HepG2 (cell line): ENCODE measurements around the gene SPATA33. TPM values are rescaled to one million over a fixed set of nuclear protein-coding genes. Genes with fewer than 3 reads are reported as not detected.

Source experiments
- CREB3 ChIP-seq: sonication (generic); formaldehyde crosslinking; IDR thresholded peaks from 2 replicates; pipeline ENCODE4 v1.5.0; 2020; ENCODE audit warnings: missing genetic modification reagents
- EHMT2 ChIP-seq: fragments of 200-600 bp; sonication (generic); IDR thresholded peaks from 2 replicates; pipeline ENCODE4 v1.7.0; 2017; ENCODE audit warnings: antibody characterized with exemption, low read depth, low read length, borderline replicate concordance
- FOXP1 ChIP-seq, 2 experiments: fragments of 450-650 bp in 1 of 2; IDR thresholded peaks; 2 replicates each; pipeline ENCODE4 v1.6.1; 2017 to 2018; ENCODE audit warnings: antibody characterized with exemption in 1 of 2
- GZF1 ChIP-seq: sonication (generic); formaldehyde crosslinking; IDR thresholded peaks from 2 replicates; pipeline ENCODE4 v1.5.1; 2020; ENCODE audit warnings: mild to moderate bottlenecking, missing genetic modification reagents
- IKZF5 ChIP-seq: IDR thresholded peaks from 2 replicates; pipeline ENCODE4 v1.6.1; 2018; ENCODE audit warnings: missing genetic modification reagents, mild to moderate bottlenecking, missing compliant biosample characterization
- JUN ChIP-seq: sonication (generic); formaldehyde crosslinking; IDR thresholded peaks from 2 replicates; pipeline ENCODE4 v1.4.0; 2020; ENCODE audit warnings: mild to moderate bottlenecking, missing genetic modification reagents
- NFYC ChIP-seq: IDR thresholded peaks from 2 replicates; pipeline ENCODE4 v1.6.1; 2016; ENCODE audit warnings: missing genetic modification reagents, missing compliant biosample characterization
- NR2F2 ChIP-seq: IDR thresholded peaks from 2 replicates; pipeline ENCODE4 v1.6.1; 2012; ENCODE audit warnings: low read depth, inconsistent platforms, borderline replicate concordance
- RFX5 ChIP-seq: IDR thresholded peaks from 2 replicates; pipeline ENCODE4 v1.6.1; 2011; ENCODE audit warnings: low read depth, low read length, improper control_type of control experiment
- RNF2 ChIP-seq: fragments of 450-650 bp; conservative IDR thresholded peaks from 2 replicates; pipeline ENCODE4 v1.6.1; 2016; ENCODE audit warnings: low read depth
- SMAD9 ChIP-seq: sonication (generic); formaldehyde crosslinking; IDR thresholded peaks from 2 replicates; pipeline ENCODE4 v1.5.1; 2020; ENCODE audit warnings: mild to moderate bottlenecking, missing genetic modification reagents
- SP4 ChIP-seq: sonication (generic); formaldehyde crosslinking; IDR thresholded peaks from 2 replicates; pipeline ENCODE4 v1.8.1; 2023; ENCODE audit warnings: mild to moderate bottlenecking, missing genetic modification reagents
- SRSF4 ChIP-seq: fragments of 200-400 bp; formaldehyde crosslinking; IDR thresholded peaks from one replicate; pipeline ENCODE4 v1.6.1; 2018; ENCODE audit warnings: mild to moderate bottlenecking, low read depth, low read length, moderate library complexity; ENCODE audit not compliant: poor library complexity, severe bottlenecking
- TRIM22 ChIP-seq: fragments of 450-650 bp; IDR thresholded peaks from 2 replicates; pipeline ENCODE4 v1.6.1; 2017
- ZNF484 ChIP-seq: sonication (generic); formaldehyde crosslinking; IDR thresholded peaks from 2 replicates; pipeline ENCODE4 v1.5.1; 2020; ENCODE audit warnings: mild to moderate bottlenecking, low read depth, missing genetic modification reagents, borderline replicate concordance
- ZNF850 ChIP-seq: sonication (generic); formaldehyde crosslinking; conservative IDR thresholded peaks from 2 replicates; pipeline ENCODE4 v1.9.0; 2021; ENCODE audit warnings: mild to moderate bottlenecking, missing genetic modification reagents
- polyA plus RNA-seq, 8 experiments: library from polyadenylated mRNA; depleted of rRNA in 3 of 8; stranded (reverse) in 7 of 8; unstranded in 1 of 8; fragments of >200 nt; fragmentation: Illumina TruSeq in 4 of 8; extraction: Trizol in 4 of 8; gene quantifications; 2 replicates each; pipeline versions ENCODE4 v1.2.1 to v1.2.3, GENCODE V29; 2011 to 2016; ENCODE audit warnings: low read depth in 4 of 8, missing spikeins in 1 of 8, mixed read lengths in 1 of 8; ENCODE audit not compliant: insufficient read depth in 1 of 8
- total RNA-seq, 5 experiments: library from RNA; depleted of rRNA; stranded (reverse); fragments of >200 nt; fragmentation: Illumina TruSeq; extraction: Trizol; gene quantifications; 2 replicates each; pipeline ENCODE4 v1.2.3, GENCODE V29; 2016; ENCODE audit warnings: low read depth in 1 of 5
- TF ChIP-seq, protein P1 (sequence below): IDR thresholded peaks from 2 replicates; pipeline ENCODE4 v1.6.1; 2016; ENCODE audit warnings: low read depth, missing genetic modification reagents, missing compliant biosample characterization
- TF ChIP-seq, protein P2 (sequence below): sonication (generic); formaldehyde crosslinking; IDR thresholded peaks from 2 replicates; pipeline ENCODE4 v1.5.1; 2020; ENCODE audit warnings: mild to moderate bottlenecking, missing genetic modification reagents, moderate library complexity

Gene SPATA33
- total and polyA plus RNA-seq, 2 of the 13 experiments (the other 11 are each of a cell fraction or from before 2014, with no cell fraction given) = 5.7 to 11.0 TPM

GRCh38 chr16:89701425-89702406, 44.1 kb downstream of the SPATA33 start, which contains the start of gene SPATA2L (continued):
- TF ChIP-seq ZNF850 (CRISPR knock-in tag) (0 out of 2 replicates have a peak, but pooled peaks have one; percentile 86), SRSF4 (no peak), NR2F2 (no peak; the same call in 1 of the 2 replicates), TRIM22 (no peak), GZF1 (CRISPR knock-in tag) (no peak), JUN (CRISPR knock-in tag) (no peak), IKZF5 (0 out of 2 replicates have a peak, but pooled peaks have one; percentile 7), ZNF484 (CRISPR knock-in tag) (no peak), RNF2 (peak; percentile 93), RFX5 (no peak; the same call in 1 of the 2 replicates), EHMT2 (no peak), SMAD9 (CRISPR knock-in tag) (no peak), CREB3 (peak; percentile 89; the same call in 1 of the 2 replicates), SP4 (peak; percentile 95), NFYC (CRISPR knock-in tag) (peak; percentile 85), FOXP1 (IDR thresholded peaks at IDR 0.05) (no peak), FOXP1 (CRISPR knock-in tag; IDR thresholded peaks at IDR 0.05) (no peak)
- TF ChIP-seq, protein P1, sequence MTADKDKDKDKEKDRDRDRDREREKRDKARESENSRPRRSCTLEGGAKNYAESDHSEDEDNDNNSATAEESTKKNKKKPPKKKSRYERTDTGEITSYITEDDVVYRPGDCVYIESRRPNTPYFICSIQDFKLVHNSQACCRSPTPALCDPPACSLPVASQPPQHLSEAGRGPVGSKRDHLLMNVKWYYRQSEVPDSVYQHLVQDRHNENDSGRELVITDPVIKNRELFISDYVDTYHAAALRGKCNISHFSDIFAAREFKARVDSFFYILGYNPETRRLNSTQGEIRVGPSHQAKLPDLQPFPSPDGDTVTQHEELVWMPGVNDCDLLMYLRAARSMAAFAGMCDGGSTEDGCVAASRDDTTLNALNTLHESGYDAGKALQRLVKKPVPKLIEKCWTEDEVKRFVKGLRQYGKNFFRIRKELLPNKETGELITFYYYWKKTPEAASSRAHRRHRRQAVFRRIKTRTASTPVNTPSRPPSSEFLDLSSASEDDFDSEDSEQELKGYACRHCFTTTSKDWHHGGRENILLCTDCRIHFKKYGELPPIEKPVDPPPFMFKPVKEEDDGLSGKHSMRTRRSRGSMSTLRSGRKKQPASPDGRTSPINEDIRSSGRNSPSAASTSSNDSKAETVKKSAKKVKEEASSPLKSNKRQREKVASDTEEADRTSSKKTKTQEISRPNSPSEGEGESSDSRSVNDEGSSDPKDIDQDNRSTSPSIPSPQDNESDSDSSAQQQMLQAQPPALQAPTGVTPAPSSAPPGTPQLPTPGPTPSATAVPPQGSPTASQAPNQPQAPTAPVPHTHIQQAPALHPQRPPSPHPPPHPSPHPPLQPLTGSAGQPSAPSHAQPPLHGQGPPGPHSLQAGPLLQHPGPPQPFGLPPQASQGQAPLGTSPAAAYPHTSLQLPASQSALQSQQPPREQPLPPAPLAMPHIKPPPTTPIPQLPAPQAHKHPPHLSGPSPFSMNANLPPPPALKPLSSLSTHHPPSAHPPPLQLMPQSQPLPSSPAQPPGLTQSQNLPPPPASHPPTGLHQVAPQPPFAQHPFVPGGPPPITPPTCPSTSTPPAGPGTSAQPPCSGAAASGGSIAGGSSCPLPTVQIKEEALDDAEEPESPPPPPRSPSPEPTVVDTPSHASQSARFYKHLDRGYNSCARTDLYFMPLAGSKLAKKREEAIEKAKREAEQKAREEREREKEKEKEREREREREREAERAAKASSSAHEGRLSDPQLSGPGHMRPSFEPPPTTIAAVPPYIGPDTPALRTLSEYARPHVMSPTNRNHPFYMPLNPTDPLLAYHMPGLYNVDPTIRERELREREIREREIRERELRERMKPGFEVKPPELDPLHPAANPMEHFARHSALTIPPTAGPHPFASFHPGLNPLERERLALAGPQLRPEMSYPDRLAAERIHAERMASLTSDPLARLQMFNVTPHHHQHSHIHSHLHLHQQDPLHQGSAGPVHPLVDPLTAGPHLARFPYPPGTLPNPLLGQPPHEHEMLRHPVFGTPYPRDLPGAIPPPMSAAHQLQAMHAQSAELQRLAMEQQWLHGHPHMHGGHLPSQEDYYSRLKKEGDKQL (CRISPR knock-in tag) = no peak
- TF ChIP-seq, protein P2, sequence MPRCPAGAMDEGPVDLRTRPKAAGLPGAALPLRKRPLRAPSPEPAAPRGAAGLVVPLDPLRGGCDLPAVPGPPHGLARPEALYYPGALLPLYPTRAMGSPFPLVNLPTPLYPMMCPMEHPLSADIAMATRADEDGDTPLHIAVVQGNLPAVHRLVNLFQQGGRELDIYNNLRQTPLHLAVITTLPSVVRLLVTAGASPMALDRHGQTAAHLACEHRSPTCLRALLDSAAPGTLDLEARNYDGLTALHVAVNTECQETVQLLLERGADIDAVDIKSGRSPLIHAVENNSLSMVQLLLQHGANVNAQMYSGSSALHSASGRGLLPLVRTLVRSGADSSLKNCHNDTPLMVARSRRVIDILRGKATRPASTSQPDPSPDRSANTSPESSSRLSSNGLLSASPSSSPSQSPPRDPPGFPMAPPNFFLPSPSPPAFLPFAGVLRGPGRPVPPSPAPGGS (CRISPR knock-in tag) = no peak
